ENCODE results near the gene ALX4.

The ALX4 gene

DNA sequence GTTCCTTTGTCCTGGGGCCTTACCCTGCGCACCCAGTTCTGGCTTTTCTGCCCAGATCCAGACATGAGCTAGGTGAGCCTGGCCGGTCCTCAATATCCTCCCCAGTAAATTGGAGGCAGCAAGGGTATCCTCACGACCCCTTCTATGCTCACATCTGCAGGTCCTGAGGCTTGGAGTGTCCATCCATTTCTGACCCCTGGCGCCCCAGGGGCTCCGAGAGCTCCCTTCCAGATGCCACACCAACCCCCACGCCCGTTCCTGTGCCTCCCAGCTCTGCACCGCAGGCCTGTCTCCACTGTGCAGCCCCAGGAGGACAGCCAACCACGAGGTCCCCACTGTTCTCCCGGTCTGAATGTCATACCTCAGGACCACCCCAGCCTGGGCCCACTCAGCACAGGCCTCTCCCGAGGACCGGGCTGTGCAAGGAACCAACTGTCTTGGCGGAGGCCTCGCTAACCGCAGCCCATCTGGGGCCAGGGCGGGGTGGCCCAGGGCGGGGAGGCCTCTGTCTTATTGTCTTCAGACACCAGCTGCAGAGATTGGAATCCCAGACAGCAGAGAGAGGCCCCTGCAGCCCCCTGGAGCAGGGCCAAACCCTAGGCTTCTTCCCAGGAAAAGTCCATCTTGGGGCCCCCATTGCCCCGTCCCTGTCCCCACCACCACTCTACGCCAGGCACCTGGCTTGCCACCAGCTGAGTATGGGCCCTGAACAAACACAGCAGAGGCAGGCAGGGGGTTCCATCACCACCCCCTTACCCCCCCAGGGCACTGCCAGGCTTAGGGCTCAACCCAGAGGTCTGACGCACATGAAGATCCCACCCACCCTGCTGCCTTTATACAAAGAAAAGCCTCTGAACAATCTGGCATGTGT, 39.3 kb downstream of the ALX4 start:
- no peaks in the 10 kb centered on the region for H3K36me3 ChIP-seq (ENCODE audit: insufficient read depth, insufficient read length, low read length)
- no peak overlapping the region for H3K9ac ChIP-seq (ENCODE audit: insufficient read length, low read depth)
- no peak overlapping the region for H3K4me3 ChIP-seq (ENCODE audit: insufficient read length, low read depth)
- peaks cover 23% of the 10 kb centered on the region for H3K4me1 ChIP-seq (ENCODE audit: insufficient read depth, insufficient read length)
- H3K9me3 ChIP-seq (ENCODE audit: insufficient read depth, low read length), result no peaks in the 10 kb centered on the region
- no peak for DNase-seq (ENCODE audit: low read depth, low spot score)
- TF ChIP-seq SUZ12 (IDR thresholded peaks at IDR 0.05; ENCODE audit: extremely low read depth, insufficient read depth, insufficient read length) (no peak), YY1 (IDR thresholded peaks at IDR 0.05; ENCODE audit: insufficient read depth, insufficient read length) (no peak), ZNF274 (IDR thresholded peaks at IDR 0.05; ENCODE audit: low read depth, low read length) (no peak)
- peaks cover 3% of the 10 kb centered on the region for H3K27me3 ChIP-seq (ENCODE audit: insufficient read depth, insufficient read length)

DNA sequence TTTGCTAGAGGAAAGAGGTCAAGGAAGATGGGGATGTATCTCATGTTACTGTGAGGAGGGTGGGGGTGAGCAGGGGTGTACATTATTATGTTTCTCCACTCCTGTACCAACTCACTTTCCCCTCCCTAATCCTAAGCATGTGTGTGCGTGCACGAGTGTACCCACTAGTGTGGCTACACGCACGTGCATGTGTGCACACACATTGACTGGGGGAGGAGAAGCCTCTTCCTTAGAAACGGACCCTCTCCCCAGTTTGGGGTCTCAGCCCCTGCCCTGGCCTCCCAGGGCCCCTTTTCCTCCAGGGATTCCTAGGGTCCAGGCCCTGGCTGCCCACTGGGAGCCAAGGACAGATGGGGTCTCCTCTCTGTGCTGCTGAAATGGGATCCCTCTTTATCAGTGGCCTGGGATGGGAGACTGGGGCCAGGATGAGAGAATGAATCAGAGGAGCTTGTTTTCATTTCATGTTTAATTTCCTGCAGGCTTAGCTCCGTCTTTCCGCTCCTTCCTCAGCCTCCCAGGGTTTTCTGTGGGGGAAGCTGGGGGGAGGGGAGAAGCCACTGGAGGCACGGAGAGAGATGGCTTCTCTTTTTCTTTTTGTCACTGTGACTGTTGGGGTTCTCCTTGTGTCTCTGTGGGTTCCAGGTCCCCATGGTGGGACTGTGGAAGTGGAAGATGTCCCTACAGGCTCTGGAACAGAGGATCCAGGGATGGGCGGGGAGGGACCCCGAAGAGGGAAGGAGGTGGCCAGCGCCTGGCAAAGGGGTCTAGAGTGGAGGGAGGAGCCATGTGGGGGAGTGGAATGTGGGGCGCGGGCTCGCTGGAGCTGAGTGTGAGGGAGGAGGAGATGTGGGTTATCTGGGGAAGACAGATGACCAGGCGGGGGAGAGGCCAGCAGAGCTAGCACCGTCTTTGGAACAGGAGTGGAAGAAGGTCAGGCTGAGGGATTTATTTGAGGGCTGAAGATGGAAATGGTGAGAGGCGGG, 40.3 kb downstream of the ALX4 start:
- Histone ChIP-seq H3K27me3 (ENCODE audit: insufficient read depth, insufficient read length) (peaks cover 3% of the 10 kb centered on the region), H3K4me1 (ENCODE audit: insufficient read depth, insufficient read length) (peaks cover 24% of the 10 kb centered on the region), H3K36me3 (ENCODE audit: insufficient read depth, insufficient read length, low read length) (no peaks in the 10 kb centered on the region), H3K9ac (ENCODE audit: insufficient read length, low read depth) (no peak overlapping the region), H3K9me3 (ENCODE audit: insufficient read depth, low read length) (no peaks in the 10 kb centered on the region), H3K4me3 (ENCODE audit: insufficient read length, low read depth) (no peak overlapping the region)
- no peak for TF ChIP-seq SUZ12 (IDR thresholded peaks at IDR 0.05; ENCODE audit: extremely low read depth, insufficient read depth, insufficient read length)
- TF ChIP-seq ZNF274 (IDR thresholded peaks at IDR 0.05; ENCODE audit: low read depth, low read length), result no peak
- no peak for TF ChIP-seq YY1 (IDR thresholded peaks at IDR 0.05; ENCODE audit: insufficient read depth, insufficient read length)
- no peak for DNase-seq (ENCODE audit: low read depth, low spot score)

DNA sequence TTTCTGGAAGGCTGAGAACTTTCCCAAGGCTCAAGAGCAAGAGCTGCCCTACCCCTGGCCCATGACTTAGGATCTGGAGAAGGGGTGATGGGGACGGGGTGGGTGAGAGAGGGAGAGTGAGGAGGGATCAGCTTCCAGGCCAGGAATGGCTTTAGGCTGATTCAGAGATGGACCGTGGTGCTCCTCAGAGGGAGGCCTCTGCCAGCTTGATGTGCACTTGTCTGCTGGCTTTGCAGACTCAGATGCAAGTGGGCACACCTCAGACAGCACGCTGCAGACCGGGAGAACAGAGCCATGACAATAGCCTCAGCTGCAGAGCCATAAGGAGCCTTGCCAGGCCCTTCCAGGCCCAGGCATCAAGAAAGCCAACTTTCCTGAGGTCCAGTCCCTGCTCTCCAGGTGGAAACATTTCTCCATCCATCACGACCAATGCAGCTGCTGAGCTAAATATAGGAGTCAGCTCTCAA, 41.3 kb downstream of the ALX4 start:
- Histone ChIP-seq H3K9ac (ENCODE audit: insufficient read length, low read depth) (no peak overlapping the region), H3K4me3 (ENCODE audit: insufficient read length, low read depth) (no peak overlapping the region), H3K27me3 (ENCODE audit: insufficient read depth, insufficient read length) (peaks cover 3% of the 10 kb centered on the region), H3K4me1 (ENCODE audit: insufficient read depth, insufficient read length) (peaks cover 28% of the 10 kb centered on the region), H3K36me3 (ENCODE audit: insufficient read depth, insufficient read length, low read length) (no peaks in the 10 kb centered on the region), H3K9me3 (ENCODE audit: insufficient read depth, low read length) (no peaks in the 10 kb centered on the region)
- TF ChIP-seq YY1 (IDR thresholded peaks at IDR 0.05; ENCODE audit: insufficient read depth, insufficient read length) (no peak), SUZ12 (IDR thresholded peaks at IDR 0.05; ENCODE audit: extremely low read depth, insufficient read depth, insufficient read length) (no peak), ZNF274 (IDR thresholded peaks at IDR 0.05; ENCODE audit: low read depth, low read length) (no peak)
- no peak for DNase-seq (ENCODE audit: low read depth, low spot score)

DNA sequence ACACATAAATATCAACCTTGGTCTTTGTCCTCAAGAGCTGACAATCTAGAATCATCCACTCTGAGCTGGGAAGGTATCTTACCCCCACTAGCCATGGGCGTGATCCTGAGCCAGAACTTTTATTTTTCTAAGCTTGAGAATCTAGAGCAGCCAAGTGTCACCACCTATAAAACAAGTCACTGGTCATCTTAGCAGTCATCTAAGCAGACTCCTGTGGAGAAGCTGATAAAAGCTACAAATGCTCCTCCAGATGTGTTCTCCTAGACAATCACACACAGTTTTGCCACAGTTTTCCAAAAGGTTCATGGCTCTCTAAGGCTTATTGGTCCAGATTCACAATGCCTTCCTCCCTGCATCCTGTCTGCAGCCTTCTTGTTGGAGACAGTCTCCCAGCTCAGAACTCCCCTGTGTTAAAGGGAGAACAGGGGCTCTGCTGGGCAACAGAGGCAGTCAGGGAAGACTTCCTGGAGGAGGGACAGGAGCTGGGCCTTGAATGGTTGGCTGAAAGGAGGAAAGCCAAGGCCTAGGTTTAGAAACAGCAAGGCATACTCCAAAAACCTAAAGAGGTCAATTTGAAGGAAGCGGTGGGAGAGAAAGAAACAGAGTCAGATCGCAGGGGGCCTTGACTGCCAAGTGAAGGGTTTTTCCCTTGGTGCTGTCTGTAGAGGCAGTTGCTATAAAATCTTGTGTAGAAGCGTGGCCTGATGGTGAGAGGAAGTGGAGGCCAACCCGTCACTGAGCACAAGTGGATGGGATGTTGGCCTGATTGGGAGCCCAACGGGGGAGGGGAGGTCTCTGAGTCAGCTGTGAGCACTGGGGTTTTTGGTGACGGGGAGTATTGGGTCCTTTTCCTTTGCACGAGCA, 42.0 kb downstream of the ALX4 start:
- Histone ChIP-seq H3K9me3 (ENCODE audit: insufficient read depth, low read length) (no peaks in the 10 kb centered on the region), H3K4me3 (ENCODE audit: insufficient read length, low read depth) (no peak overlapping the region), H3K36me3 (ENCODE audit: insufficient read depth, insufficient read length, low read length) (no peaks in the 10 kb centered on the region), H3K4me1 (ENCODE audit: insufficient read depth, insufficient read length) (peaks cover 28% of the 10 kb centered on the region), H3K27me3 (ENCODE audit: insufficient read depth, insufficient read length) (peaks cover 3% of the 10 kb centered on the region), H3K9ac (ENCODE audit: insufficient read length, low read depth) (no peak overlapping the region)
- no peak for DNase-seq (ENCODE audit: low read depth, low spot score)
- TF ChIP-seq ZNF274 (IDR thresholded peaks at IDR 0.05; ENCODE audit: low read depth, low read length), result no peak
- TF ChIP-seq YY1 (IDR thresholded peaks at IDR 0.05; ENCODE audit: insufficient read depth, insufficient read length), result no peak
- TF ChIP-seq SUZ12 (IDR thresholded peaks at IDR 0.05; ENCODE audit: extremely low read depth, insufficient read depth, insufficient read length), result no peak

DNA sequence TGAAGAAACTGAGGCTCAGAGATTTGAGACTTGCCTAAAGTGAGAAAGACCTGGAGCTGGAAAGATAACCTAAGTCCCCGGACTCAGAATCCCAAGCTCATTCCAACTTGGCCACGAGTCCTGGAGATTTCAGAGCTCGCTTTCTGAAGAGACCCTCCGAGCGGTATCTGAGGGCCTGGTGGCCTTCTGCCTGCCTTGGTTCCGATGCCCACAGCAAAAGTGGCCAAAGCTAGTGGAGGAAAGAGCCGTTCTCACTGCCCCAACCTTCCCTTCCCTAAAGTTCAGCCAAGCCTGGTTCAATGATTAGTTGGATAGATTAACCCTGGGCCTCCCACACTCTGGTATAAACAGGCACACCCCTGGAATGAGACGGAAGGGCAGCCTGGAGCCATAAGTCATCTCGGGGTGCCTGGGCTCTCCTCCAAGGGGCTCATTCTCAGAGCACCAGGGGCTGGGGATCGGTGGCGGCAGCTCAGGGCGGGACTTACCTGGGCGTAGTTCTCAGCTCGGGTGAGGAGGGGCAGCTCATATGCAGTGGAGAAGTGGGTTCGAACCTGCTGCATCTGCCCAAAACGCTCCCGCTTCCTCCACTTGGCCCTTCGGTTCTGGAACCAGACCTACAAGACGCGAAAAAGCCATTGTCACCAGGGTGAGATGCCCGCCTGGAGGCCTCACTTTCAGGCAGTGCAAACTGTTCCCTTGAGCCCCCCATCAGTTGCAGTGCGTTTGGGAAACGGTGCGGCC, 42.8 kb downstream of the ALX4 start:
- Histone ChIP-seq H3K27me3 (ENCODE audit: insufficient read depth, insufficient read length) (peaks cover 3% of the 10 kb centered on the region), H3K36me3 (ENCODE audit: insufficient read depth, insufficient read length, low read length) (no peaks in the 10 kb centered on the region), H3K4me1 (ENCODE audit: insufficient read depth, insufficient read length) (peaks cover 28% of the 10 kb centered on the region), H3K9ac (ENCODE audit: insufficient read length, low read depth) (no peak overlapping the region), H3K4me3 (ENCODE audit: insufficient read length, low read depth) (no peak overlapping the region), H3K9me3 (ENCODE audit: insufficient read depth, low read length) (no peaks in the 10 kb centered on the region)
- no peak for DNase-seq (ENCODE audit: low read depth, low spot score)
- TF ChIP-seq YY1 (IDR thresholded peaks at IDR 0.05; ENCODE audit: insufficient read depth, insufficient read length) (no peak), ZNF274 (IDR thresholded peaks at IDR 0.05; ENCODE audit: low read depth, low read length) (no peak), SUZ12 (IDR thresholded peaks at IDR 0.05; ENCODE audit: extremely low read depth, insufficient read depth, insufficient read length) (no peak)

Measured in NT2/D1 (cell line).